GM23248 (cell line): ENCODE measurements around the gene NFKBIE. TPM values are rescaled to one million over a fixed set of nuclear protein-coding genes. Genes with fewer than 3 reads are reported as not detected.

Experiments
- DNase-seq: peaks from one replicate; pipeline ENCODE4 v3.0.0-alpha.2; 2015
- H2AFZ ChIP-seq: fragments of 200-600 bp; sonication (generic); 2 replicates; pipeline ENCODE4 v1.6.1; 2016; ENCODE audit warnings: antibody characterized with exemption
- H3F3A ChIP-seq: fragments of 200-600 bp; sonication (generic); 2 replicates; pipeline ENCODE4 v1.6.1; 2016; ENCODE audit warnings: mild to moderate bottlenecking, antibody characterized with exemption, mixed run types; ENCODE audit not compliant: insufficient read depth
- H3K27ac ChIP-seq: fragments of 200-600 bp; sonication (generic); 2 replicates; pipeline ENCODE4 v1.5.1; 2016; ENCODE audit warnings: mild to moderate bottlenecking
- H3K27me3 ChIP-seq: fragments of 200-600 bp; sonication (generic); replicated peaks from 2 replicates; pipeline ENCODE4 v1.6.1; 2016; ENCODE audit warnings: mild to moderate bottlenecking; ENCODE audit not compliant: insufficient read depth
- H3K36me3 ChIP-seq: fragments of 200-600 bp; sonication (generic); 2 replicates; pipeline ENCODE4 v1.6.1; 2016; ENCODE audit warnings: low read depth, mild to moderate bottlenecking
- H3K4me1 ChIP-seq: fragments of 200-600 bp; sonication (generic); 2 replicates; pipeline ENCODE4 v1.6.1; 2016; ENCODE audit warnings: mild to moderate bottlenecking; ENCODE audit not compliant: insufficient read depth
- H3K4me2 ChIP-seq: fragments of 200-600 bp; sonication (generic); one replicate; pipeline ENCODE4 v1.6.1; 2016; ENCODE audit warnings: mild to moderate bottlenecking; ENCODE audit not compliant: unreplicated experiment
- H3K4me3 ChIP-seq: fragments of 200-600 bp; sonication (generic); 2 replicates; pipeline ENCODE4 v1.5.1; 2016; ENCODE audit warnings: mild to moderate bottlenecking
- H3K79me2 ChIP-seq: fragments of 200-600 bp; sonication (generic); 2 replicates; pipeline ENCODE4 v1.6.1; 2016; ENCODE audit warnings: mild to moderate bottlenecking; ENCODE audit not compliant: insufficient read depth
- H3K9ac ChIP-seq: fragments of 200-600 bp; sonication (generic); 2 replicates; pipeline ENCODE4 v1.6.1; 2016; ENCODE audit warnings: mild to moderate bottlenecking
- H3K9me2 ChIP-seq: fragments of 200-600 bp; sonication (generic); 2 replicates; pipeline ENCODE4 v1.6.1; 2016; ENCODE audit warnings: mixed run types, mild to moderate bottlenecking, moderate library complexity; ENCODE audit not compliant: insufficient read depth
- H3K9me3 ChIP-seq: fragments of 200-600 bp; sonication (generic); one replicate; pipeline ENCODE4 v1.6.1; 2017; ENCODE audit warnings: low read depth
- H4K20me1 ChIP-seq: fragments of 200-600 bp; sonication (generic); 2 replicates; pipeline ENCODE4 v1.6.0; 2016; ENCODE audit not compliant: insufficient read depth
- EZH2 ChIP-seq: fragments of 200-600 bp; sonication (generic); IDR thresholded peaks from 2 replicates; pipeline ENCODE4 v1.6.1; 2018; ENCODE audit warnings: antibody characterized with exemption, mild to moderate bottlenecking; ENCODE audit not compliant: insufficient read depth, poor library complexity, severe bottlenecking
- EZH2phosphoT487 ChIP-seq: fragments of 200-600 bp; sonication (generic); IDR thresholded peaks from 2 replicates; pipeline ENCODE4 v1.6.1; 2018; ENCODE audit warnings: antibody characterized with exemption, moderate library complexity, mild to moderate bottlenecking, low read depth; ENCODE audit not compliant: insufficient read depth
- WGBS, 2 experiments: methylation state at CpG; one replicate each; pipeline ENCODE4 v1.1.6; 2015 to 2017; ENCODE audit warnings: low lambda C conversion rate in 2 of 2, low coverage in 1 of 2; ENCODE audit errors: missing lambda C conversion rate in 2 of 2; 5-methylcytosine and 5-hydroxymethylcytosine counted together
- in situ Hi-C: fragments of 300-500 bp; cut with MboI; formaldehyde crosslinking; loops from 2 replicates; pipeline ENCODE4 v1.15.0; 2020
- polyA plus RNA-seq: library from polyadenylated mRNA; unstranded; fragments of >200 nt; fragmentation: Nextera tagmentation; extraction: Ambion mirVana; gene quantifications from 2 replicates; pipeline ENCODE4 v1.2.1, GENCODE V29; 2016
- total RNA-seq: library from RNA; depleted of rRNA; stranded (reverse); fragments of >200 nt; shearing (Covaris generic); gene quantifications from 2 replicates; pipeline ENCODE4 v1.2.3, GENCODE V29; 2014

Gene NFKBIE
- total and polyA plus RNA-seq, 2 experiments from 2014 or later, result 4.5 to 6.3 TPM

- Histone ChIP-seq H2AFZ (no peak overlapping the region), H3K9me3 (no peaks in the 10 kb centered on the region), H3K27me3 (no peaks in the 10 kb centered on the region), H3K36me3 (no peaks in the 10 kb centered on the region), H3K4me2 (no peak overlapping the region), H3K4me1 (peaks cover 24% of the 10 kb centered on the region), H3K9me2 (no peaks in the 10 kb centered on the region), H3K4me3 (no peak overlapping the region), H3F3A (peaks cover 19% of the 10 kb centered on the region), H3K9ac (no peak overlapping the region), H3K79me2 (no peaks in the 10 kb centered on the region; the same call in 1 of the 2 replicates), H4K20me1 (no peaks in the 10 kb centered on the region), H3K27ac (no peak overlapping the region)
- TF ChIP-seq EZH2phosphoT487, result no peak
- no peak for DNase-seq
- in situ Hi-C loops, result no loop called here
- WGBS, 2 experiments, result 36 to 46% methylated on average over 17 to 26 of the region's 28 CpGs
These were observed 45.3 kb downstream of the NFKBIE start for GRCh38 chr6:44219815-44220784.

DNA sequence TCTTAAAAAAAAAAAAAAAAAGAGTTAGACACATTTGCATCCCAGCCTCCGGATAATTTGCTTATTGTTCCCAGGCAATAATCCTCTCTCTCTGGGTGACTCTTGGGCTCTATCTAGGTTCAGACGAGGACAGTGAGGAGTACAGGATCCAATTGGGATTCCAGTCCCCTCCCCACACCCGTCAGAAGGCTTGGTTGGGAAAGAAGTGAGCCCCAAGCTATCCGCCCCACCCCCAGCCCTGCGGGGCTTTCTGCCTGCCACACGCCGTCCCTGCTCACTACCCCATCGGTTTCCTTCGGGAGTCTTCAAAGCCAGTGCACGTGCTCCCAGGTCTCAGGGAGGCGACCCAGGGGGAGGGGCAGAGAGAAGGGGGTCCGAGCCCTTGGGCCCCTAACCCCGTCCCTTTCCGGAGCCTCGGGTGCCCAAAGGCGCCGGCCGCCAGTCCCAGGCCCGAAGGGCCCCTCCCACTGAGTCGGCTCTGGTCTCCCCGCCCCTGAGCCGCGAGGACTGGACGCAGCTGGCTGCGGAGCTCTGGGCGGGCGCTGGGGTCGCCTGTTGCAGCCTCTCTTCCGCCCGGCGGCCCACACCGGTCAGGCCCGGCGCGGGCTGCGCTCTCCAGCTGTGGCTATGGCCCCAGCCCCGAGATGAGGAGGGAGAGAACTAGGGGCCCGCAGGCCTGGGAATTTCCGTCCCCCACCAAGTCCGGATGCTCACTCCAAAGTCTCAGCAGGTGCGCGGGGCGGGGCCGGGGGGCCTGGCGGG, 46.1 kb downstream of the NFKBIE start:
- Histone ChIP-seq H3K27ac (no peak overlapping the region), H3K9me2 (no peaks in the 10 kb centered on the region), H3K4me3 (peak overlapping the region; percentile 64), H3K4me2 (peak overlapping the region; percentile 78), H4K20me1 (no peaks in the 10 kb centered on the region), H3K4me1 (peaks cover 21% of the 10 kb centered on the region), H3K27me3 (no peaks in the 10 kb centered on the region), H2AFZ (peak overlapping the region; percentile 77), H3K36me3 (no peaks in the 10 kb centered on the region), H3K9me3 (no peaks in the 10 kb centered on the region), H3F3A (peaks cover 13% of the 10 kb centered on the region), H3K79me2 (no peaks in the 10 kb centered on the region), H3K9ac (peak overlapping the region; percentile 49)
- in situ Hi-C loops, result no loop called here
- peak; percentile 73 for DNase-seq
- WGBS, 2 experiments, result 3 to 4% methylated on average over 28 to 45 of the region's 45 CpGs
- TF ChIP-seq EZH2phosphoT487 (no peak), EZH2 (no peak)

- in situ Hi-C loops, result no loop called here
- TF ChIP-seq EZH2phosphoT487 (no peak), EZH2 (no peak)
- Histone ChIP-seq H3K4me2 (no peak overlapping the region), H3K4me1 (peaks cover 21% of the 10 kb centered on the region), H3F3A (peaks cover 12% of the 10 kb centered on the region), H3K27ac (no peak overlapping the region), H3K27me3 (peaks cover 5% of the 10 kb centered on the region; the same call in 1 of the 2 replicates), H3K79me2 (no peaks in the 10 kb centered on the region), H3K4me3 (no peak overlapping the region), H3K9me2 (no peaks in the 10 kb centered on the region), H3K9me3 (no peaks in the 10 kb centered on the region), H3K36me3 (no peaks in the 10 kb centered on the region), H4K20me1 (no peaks in the 10 kb centered on the region), H3K9ac (no peak overlapping the region), H2AFZ (peak overlapping the region; percentile 49; the same call in 1 of the 2 replicates)
- peak; percentile 84 for DNase-seq
- 21 to 22% methylated on average over 16 of the region's 16 CpGs for WGBS, 2 experiments
These were observed 47.8 kb downstream of the NFKBIE start for GRCh38 chr6:44217332-44218143.
